H9 (cell line): ENCODE measurements around the gene AVPR1A. TPM values are rescaled to one million over a fixed set of nuclear protein-coding genes. Genes with fewer than 3 reads are reported as not detected.

ENCODE experiments used
- DNase-seq: peaks from one replicate; pipeline ENCODE4 v3.0.0-alpha.2; 2017
- H2AFZ ChIP-seq: one replicate; pipeline ENCODE4 v1.6.1; 2013; ENCODE audit warnings: mild to moderate bottlenecking, low read length, control low read depth, moderate library complexity
- H2AK5ac ChIP-seq: 2 replicates; pipeline ENCODE4 v1.6.1; 2013; ENCODE audit warnings: low read length, control low read depth, mixed read lengths; ENCODE audit not compliant: insufficient read length
- H2BK120ac ChIP-seq: one replicate; pipeline ENCODE4 v1.6.1; 2013; ENCODE audit warnings: low read depth, mild to moderate bottlenecking, low read length, control low read depth, inconsistent platforms; ENCODE audit not compliant: poor library complexity, severe bottlenecking
- H2BK12ac ChIP-seq: 2 replicates; pipeline ENCODE4 v1.6.1; 2013; ENCODE audit warnings: low read length, control low read depth, mixed read lengths, low read depth; ENCODE audit not compliant: insufficient read length
- H2BK15ac ChIP-seq: 2 replicates; pipeline ENCODE4 v1.6.1; 2013; ENCODE audit warnings: low read depth, low read length, control low read depth
- H2BK20ac ChIP-seq: one replicate; pipeline ENCODE4 v1.6.1; 2013; ENCODE audit warnings: low read depth, mild to moderate bottlenecking, low read length, control low read depth, inconsistent platforms; ENCODE audit not compliant: poor library complexity, severe bottlenecking
- H2BK5ac ChIP-seq: 2 replicates; pipeline ENCODE4 v1.6.1; 2013; ENCODE audit warnings: low read length, control low read depth, mixed read lengths; ENCODE audit not compliant: insufficient read length
- H3K14ac ChIP-seq: 2 replicates; pipeline ENCODE4 v1.6.1; 2013; ENCODE audit warnings: low read length, control low read depth; ENCODE audit not compliant: insufficient read depth
- H3K18ac ChIP-seq: 2 replicates; pipeline ENCODE4 v1.6.1; 2013; ENCODE audit warnings: low read depth, mild to moderate bottlenecking, mixed read lengths, low read length, control low read depth; ENCODE audit not compliant: insufficient read length
- H3K23ac ChIP-seq: 2 replicates; pipeline ENCODE4 v1.6.1; 2013; ENCODE audit warnings: low read length, control low read depth, mixed read lengths, low read depth; ENCODE audit not compliant: insufficient read length
- H3K23me2 ChIP-seq: 2 replicates; pipeline ENCODE4 v1.6.1; 2013; ENCODE audit warnings: low read depth, mild to moderate bottlenecking, mixed read lengths, low read length, control low read depth; ENCODE audit not compliant: insufficient read length, poor library complexity, severe bottlenecking
- H3K27ac ChIP-seq: 2 replicates; pipeline ENCODE4 v1.5.1; 2013; ENCODE audit warnings: low read length, control low read depth, mixed read lengths, low read depth; ENCODE audit not compliant: insufficient read length
- H3K27me3 ChIP-seq: 2 replicates; pipeline ENCODE4 v1.6.1; 2013; ENCODE audit warnings: low read length, control low read depth, inconsistent platforms; ENCODE audit not compliant: insufficient read depth
- H3K4ac ChIP-seq: 2 replicates; pipeline ENCODE4 v1.6.1; 2013; ENCODE audit warnings: low read depth, mild to moderate bottlenecking, control low read depth, inconsistent platforms, low read length, moderate library complexity
- H3K4me1 ChIP-seq: 2 replicates; pipeline ENCODE4 v1.6.1; 2013; ENCODE audit warnings: low read length, control low read depth, inconsistent platforms; ENCODE audit not compliant: insufficient read depth
- H3K4me2 ChIP-seq: 2 replicates; pipeline ENCODE4 v1.6.1; 2013; ENCODE audit warnings: low read length, control low read depth, mixed read lengths; ENCODE audit not compliant: insufficient read length, insufficient read depth
- H3K56ac ChIP-seq: 2 replicates; pipeline ENCODE4 v1.6.1; 2013; ENCODE audit warnings: low read depth, mild to moderate bottlenecking, mixed read lengths, low read length, control low read depth; ENCODE audit not compliant: insufficient read length
- H3K79me1 ChIP-seq: 2 replicates; pipeline ENCODE4 v1.6.1; 2013; ENCODE audit warnings: low read depth, mild to moderate bottlenecking, moderate library complexity, low read length, control low read depth, inconsistent platforms; ENCODE audit not compliant: insufficient read depth, poor library complexity, severe bottlenecking
- H3K79me2 ChIP-seq: 2 replicates; pipeline ENCODE4 v1.6.1; 2013; ENCODE audit warnings: low read length, control low read depth, inconsistent platforms; ENCODE audit not compliant: insufficient read depth
- H3K9ac ChIP-seq: 2 replicates; pipeline ENCODE4 v1.6.1; 2013; ENCODE audit warnings: low read length, control low read depth, mixed read lengths; ENCODE audit not compliant: insufficient read length; ENCODE audit errors: extremely low read depth
- H3K9me3 ChIP-seq: one replicate; pipeline ENCODE4 v1.6.1; 2013; ENCODE audit warnings: low read depth, low read length, inconsistent platforms; ENCODE audit not compliant: control insufficient read depth
- H3T11ph ChIP-seq: one replicate; pipeline ENCODE4 v1.6.1; 2013; ENCODE audit warnings: mild to moderate bottlenecking, low read length, control low read depth, inconsistent platforms
- H4K20me1 ChIP-seq: one replicate; pipeline ENCODE4 v1.6.1; 2013; ENCODE audit not compliant: control insufficient read depth, insufficient read length, insufficient read depth
- H4K5ac ChIP-seq: 2 replicates; pipeline ENCODE4 v1.6.1; 2013; ENCODE audit warnings: low read depth, mild to moderate bottlenecking, mixed read lengths, low read length, control low read depth; ENCODE audit not compliant: insufficient read length
- H4K8ac ChIP-seq: replicated peaks from 2 replicates; pipeline ENCODE4 v1.6.1; 2013; ENCODE audit warnings: low read length, control low read depth, mixed read lengths, low read depth; ENCODE audit not compliant: insufficient read length
- H4K91ac ChIP-seq: 2 replicates; pipeline ENCODE4 v1.6.1; 2013; ENCODE audit warnings: low read depth, mild to moderate bottlenecking, moderate library complexity, mixed read lengths, low read length, control low read depth; ENCODE audit not compliant: insufficient read length
- H3K27ac Mint-ChIP-seq, 3 experiments: 2 replicates in 2 of 3; 3 replicates in 1 of 3; pipeline ENCODE4 v1.8.0; 2020 to 2021; ENCODE audit warnings: mixed read lengths in 3 of 3, mild to moderate bottlenecking in 1 of 3, moderate library complexity in 1 of 3
- H3K27me3 Mint-ChIP-seq: 2 replicates; pipeline ENCODE4 v1.8.0; 2021; ENCODE audit warnings: low read depth, mild to moderate bottlenecking, moderate library complexity, mixed read lengths
- H3K36me3 Mint-ChIP-seq, 3 experiments: 2 replicates in 2 of 3; 3 replicates in 1 of 3; pipeline ENCODE4 v1.8.0; 2020 to 2021; ENCODE audit warnings: low read depth in 3 of 3, mixed read lengths in 3 of 3; ENCODE audit not compliant: insufficient read depth in 1 of 3
- H3K4me1 Mint-ChIP-seq, 2 experiments: 2 replicates each; pipeline ENCODE4 v1.8.0; 2020; ENCODE audit warnings: mixed read lengths in 2 of 2
- H3K4me3 Mint-ChIP-seq, 2 experiments: 2 replicates in 1 of 2; 3 replicates in 1 of 2; pipeline ENCODE4 v1.8.0; 2020 to 2021; ENCODE audit warnings: mild to moderate bottlenecking in 2 of 2, mixed read lengths in 2 of 2, moderate library complexity in 1 of 2
- H3K9me3 Mint-ChIP-seq, 2 experiments: 2 replicates in 1 of 2; 3 replicates in 1 of 2; pipeline ENCODE4 v1.8.0; 2020; ENCODE audit warnings: mild to moderate bottlenecking in 2 of 2, mixed read lengths in 2 of 2, moderate library complexity in 1 of 2
- CTCF ChIP-seq: fragments of 200-600 bp; sonication (generic); conservative IDR thresholded peaks from 3 replicates; pipeline ENCODE4 v1.8.0; 2021; ENCODE audit warnings: antibody characterized with exemption, mild to moderate bottlenecking
- WGBS: extraction: QIAGEN DNeasy Blood & Tissue Kit; methylation state at CpG from one replicate; pipeline ENCODE4 v1.1.7; 2013; ENCODE audit warnings: missing lambda C conversion rate, low lambda C conversion rate, mixed read lengths; ENCODE audit not compliant: insufficient read length; ENCODE audit errors: extremely low coverage; 5-methylcytosine and 5-hydroxymethylcytosine counted together
- total RNA-seq: library from RNA; stranded (reverse); gene quantifications from 2 replicates; pipeline ENCODE4 v1.2.1, GENCODE V29; 2021

AVPR1A gene
- total RNA-seq, 1 experiment from 2014 or later, result 0.13 TPM

- Histone ChIP-seq H3K79me2 (no peaks in the 10 kb centered on the region), H3K4ac (no peak overlapping the region), H2AFZ (no peak overlapping the region), H3K56ac (no peak overlapping the region), H3K27me3 (no peaks in the 10 kb centered on the region), H2BK12ac (no peak overlapping the region), H2BK15ac (no peak overlapping the region), H4K5ac (no peak overlapping the region), H2AK5ac (no peak overlapping the region), H2BK20ac (no peak overlapping the region), H3K9ac (no peak overlapping the region), H3K23me2 (no peaks in the 10 kb centered on the region), H2BK120ac (no peak overlapping the region), H4K20me1 (no peaks in the 10 kb centered on the region), H3K27ac (no peak overlapping the region), H3K9me3 (no peaks in the 10 kb centered on the region), H3T11ph (no peak overlapping the region), H4K8ac (no peak overlapping the region), H4K91ac (no peak overlapping the region), H3K4me2 (no peak overlapping the region), H3K79me1 (no peaks in the 10 kb centered on the region), H3K14ac (no peak overlapping the region), H3K23ac (no peak overlapping the region), H2BK5ac (no peak overlapping the region), H3K18ac (no peak overlapping the region), H3K4me1 (no peaks in the 10 kb centered on the region)
- H3K27ac Mint-ChIP-seq, result no peak overlapping the region
- H3K36me3 Mint-ChIP-seq, result no peaks in the 10 kb centered on the region
- DNase-seq, result no peak
- peaks cover 5% of the 10 kb centered on the region; the same call in 1 of the 2 replicates for H3K27me3 Mint-ChIP-seq
- no peaks in the 10 kb centered on the region for H3K4me1 Mint-ChIP-seq
- WGBS, result no CpG with 5 or more reads among the region's 4 CpGs
- TF ChIP-seq CTCF, result no peak
- no peaks in the 10 kb centered on the region for H3K9me3 Mint-ChIP-seq
- no peak overlapping the region for H3K4me3 Mint-ChIP-seq
Observed at GRCh38 chr12:63138488-63138887, 12.5 kb downstream of the AVPR1A start.
